RWPE1 (cell line): Measurements from ENCODE around the gene PCDH9.

Experiments used
- CTCF ChIA-PET: fragments of 350-600 bp; sonication (Branson Sonifier 250); formaldehyde crosslinking; extraction: SDS; loops from one replicate; lab custom pipeline; 2021; lab: Yijun Ruan, JAX
- POLR2A ChIA-PET: fragments of 400-600 bp; formaldehyde crosslinking; extraction: SDS; loops from one replicate; lab custom pipeline; 2020; ENCODE audit warnings: antibody characterized with exemption; ENCODE audit not compliant: low non-redundant PET; lab: Yijun Ruan, JAX
- DNase-seq: peaks from one replicate; pipeline ENCODE4 v3.0.0; 2012; ENCODE audit warnings: low spot score
- H3K27ac ChIP-seq: fragments of 450-650 bp; 2 replicates; pipeline ENCODE4 v1.5.1; 2017
- TF ChIP-seq, protein P1 (sequence below): fragments of 450-650 bp; conservative IDR thresholded peaks from 2 replicates; pipeline ENCODE4 v1.5.1; 2017; ENCODE audit warnings: low read depth, mild to moderate bottlenecking

Gene PCDH9

DNA sequence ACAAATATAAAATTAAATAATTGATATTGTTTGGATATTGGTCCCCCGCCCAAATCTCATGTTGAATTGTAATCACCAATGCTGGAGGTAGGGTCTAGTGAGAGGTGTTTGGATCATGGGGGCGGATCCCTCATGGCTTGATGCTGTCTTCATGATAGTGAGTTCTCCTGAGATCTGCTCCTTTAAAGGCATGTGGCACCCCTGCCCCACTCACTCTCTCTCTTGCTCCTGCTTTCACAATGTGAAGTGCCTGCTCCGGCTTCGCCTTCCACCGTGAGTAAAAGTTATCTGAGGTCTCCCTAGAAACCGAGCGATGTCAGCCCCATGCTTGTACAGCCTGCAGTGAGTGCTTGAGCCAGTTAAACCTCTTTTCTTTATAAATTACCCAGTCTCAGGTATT lies 248.2 kb downstream of the PCDH9 start:
- CTCF ChIA-PET: no interaction called here

DNA sequence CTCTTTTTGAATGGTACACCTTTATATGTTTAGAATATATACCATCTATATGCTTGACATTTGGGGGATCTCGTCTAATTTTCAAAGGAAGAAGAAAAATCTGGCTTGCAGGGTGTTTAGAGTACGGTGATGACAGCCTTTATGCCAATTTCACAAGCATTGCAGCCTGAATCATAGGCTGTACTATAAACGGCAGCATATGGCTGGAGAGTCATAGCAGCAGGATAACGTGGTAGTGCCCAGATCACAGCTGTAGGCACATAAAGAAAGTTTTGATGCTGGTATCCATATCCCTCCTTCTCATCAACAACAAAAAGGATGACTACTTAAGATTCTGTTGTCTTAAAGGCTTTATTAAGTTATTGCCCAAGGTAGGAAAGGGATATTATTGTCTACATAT lies 253.0 kb downstream of the PCDH9 start:
- H3K27ac ChIP-seq: no peak overlapping the region
- TF ChIP-seq, protein P1, sequence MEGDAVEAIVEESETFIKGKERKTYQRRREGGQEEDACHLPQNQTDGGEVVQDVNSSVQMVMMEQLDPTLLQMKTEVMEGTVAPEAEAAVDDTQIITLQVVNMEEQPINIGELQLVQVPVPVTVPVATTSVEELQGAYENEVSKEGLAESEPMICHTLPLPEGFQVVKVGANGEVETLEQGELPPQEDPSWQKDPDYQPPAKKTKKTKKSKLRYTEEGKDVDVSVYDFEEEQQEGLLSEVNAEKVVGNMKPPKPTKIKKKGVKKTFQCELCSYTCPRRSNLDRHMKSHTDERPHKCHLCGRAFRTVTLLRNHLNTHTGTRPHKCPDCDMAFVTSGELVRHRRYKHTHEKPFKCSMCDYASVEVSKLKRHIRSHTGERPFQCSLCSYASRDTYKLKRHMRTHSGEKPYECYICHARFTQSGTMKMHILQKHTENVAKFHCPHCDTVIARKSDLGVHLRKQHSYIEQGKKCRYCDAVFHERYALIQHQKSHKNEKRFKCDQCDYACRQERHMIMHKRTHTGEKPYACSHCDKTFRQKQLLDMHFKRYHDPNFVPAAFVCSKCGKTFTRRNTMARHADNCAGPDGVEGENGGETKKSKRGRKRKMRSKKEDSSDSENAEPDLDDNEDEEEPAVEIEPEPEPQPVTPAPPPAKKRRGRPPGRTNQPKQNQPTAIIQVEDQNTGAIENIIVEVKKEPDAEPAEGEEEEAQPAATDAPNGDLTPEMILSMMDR: no peak
- no peak for DNase-seq
- ChIA-PET POLR2A (no interaction called here), CTCF (no interaction called here)

More for the DNA sequence above, 248.2 kb downstream of the PCDH9 start:
- TF ChIP-seq, protein P1: no peak
- no peak overlapping the region for H3K27ac ChIP-seq
- DNase-seq: no peak
- POLR2A ChIA-PET: no interaction called here

DNA sequence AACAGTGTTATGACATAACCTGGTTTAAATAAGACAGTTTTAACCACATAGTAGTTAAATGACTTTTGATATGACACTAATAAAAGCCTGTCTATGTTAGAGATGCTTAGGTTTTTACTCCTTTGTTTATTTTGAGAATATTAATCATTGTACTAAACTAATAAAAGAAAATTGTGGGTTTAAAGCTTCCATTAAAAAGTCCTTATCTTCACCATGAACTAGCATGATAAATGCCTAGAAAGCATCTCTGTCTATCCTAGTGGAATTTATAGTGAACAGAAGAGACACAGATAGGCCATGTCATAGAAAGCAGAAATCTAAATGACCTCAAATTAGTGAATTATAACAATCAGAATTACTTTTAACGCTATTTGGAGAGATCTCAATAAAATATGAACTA lies 255.2 kb downstream of the PCDH9 start:
- CTCF ChIA-PET: no interaction called here
- POLR2A ChIA-PET: no interaction called here
- TF ChIP-seq, protein P1: no peak

DNA sequence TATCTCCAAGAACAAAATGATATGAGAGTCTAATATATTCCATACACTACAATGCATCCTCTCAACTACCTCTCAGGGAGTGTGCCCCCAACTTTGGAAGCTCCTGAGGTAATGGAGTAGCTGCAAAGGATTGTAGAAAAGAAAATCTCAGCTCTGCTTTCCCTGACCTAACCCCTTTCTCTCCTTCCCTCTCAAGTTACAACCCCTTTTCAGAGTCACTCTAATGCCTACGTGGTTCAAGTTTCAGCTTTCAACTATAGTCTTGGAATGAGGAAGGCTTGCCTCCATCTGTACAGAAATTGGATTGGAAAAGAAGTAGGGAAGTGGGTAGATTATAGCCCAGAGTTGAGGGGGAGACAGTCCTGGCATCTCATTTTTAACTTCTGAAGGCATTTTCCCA lies 256.0 kb downstream of the PCDH9 start:
- no peak for DNase-seq
- TF ChIP-seq, protein P1: no peak
- CTCF ChIA-PET: no interaction called here
- POLR2A ChIA-PET: no interaction called here
- H3K27ac ChIP-seq: no peak overlapping the region

More for the DNA sequence above, 255.2 kb downstream of the PCDH9 start:
- no peak overlapping the region for H3K27ac ChIP-seq
- DNase-seq: no peak

DNA sequence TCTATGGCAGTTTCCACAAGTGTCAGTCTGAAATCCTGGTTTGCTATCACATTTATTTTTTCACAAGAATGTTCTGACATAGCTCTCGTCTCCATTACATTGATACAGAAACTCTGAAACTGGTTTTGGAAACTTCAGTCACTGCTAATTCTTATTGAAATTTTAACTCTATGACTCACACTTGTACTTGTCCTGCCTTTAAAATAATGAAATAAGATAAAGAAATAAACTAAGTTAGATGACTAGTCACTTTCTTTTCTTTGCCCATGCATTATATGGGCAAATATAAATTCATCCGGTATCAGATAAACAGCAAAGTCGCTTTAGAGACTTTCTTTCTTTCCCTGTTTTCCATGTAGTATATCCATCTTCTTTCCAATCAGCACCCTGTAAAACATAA lies 257.5 kb downstream of the PCDH9 start:
- no peak for DNase-seq
- ChIA-PET POLR2A (no interaction called here), CTCF (interaction anchor here (1.1 kb wide), 1 partner anchor 251 kb away, joined by 3 read pairs; no protein-coding TSS in a partner anchor)
- H3K27ac ChIP-seq: no peak overlapping the region
- TF ChIP-seq, protein P1: no peak

DNA sequence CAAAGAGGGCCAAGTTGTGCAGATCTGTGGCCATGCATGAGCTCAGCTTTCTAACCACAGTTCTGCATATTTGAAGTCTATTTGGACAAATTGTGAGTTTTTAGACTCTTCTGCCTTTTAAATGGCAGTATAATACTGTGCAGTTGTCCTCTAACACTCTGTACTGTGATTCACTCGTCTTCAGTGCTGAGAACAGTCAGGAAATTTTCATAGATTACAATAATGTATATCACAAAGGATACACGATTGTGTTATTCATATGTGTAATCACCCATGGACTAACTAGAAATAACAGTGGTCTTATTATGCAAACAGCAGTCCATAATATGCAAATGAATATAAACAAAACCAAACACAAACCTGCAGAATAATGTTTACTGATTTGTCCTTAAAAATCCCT lies 259.1 kb downstream of the PCDH9 start:
- no peak overlapping the region for H3K27ac ChIP-seq
- ChIA-PET CTCF (no interaction called here), POLR2A (no interaction called here)
- TF ChIP-seq, protein P1: no peak
- no peak for DNase-seq

DNA sequence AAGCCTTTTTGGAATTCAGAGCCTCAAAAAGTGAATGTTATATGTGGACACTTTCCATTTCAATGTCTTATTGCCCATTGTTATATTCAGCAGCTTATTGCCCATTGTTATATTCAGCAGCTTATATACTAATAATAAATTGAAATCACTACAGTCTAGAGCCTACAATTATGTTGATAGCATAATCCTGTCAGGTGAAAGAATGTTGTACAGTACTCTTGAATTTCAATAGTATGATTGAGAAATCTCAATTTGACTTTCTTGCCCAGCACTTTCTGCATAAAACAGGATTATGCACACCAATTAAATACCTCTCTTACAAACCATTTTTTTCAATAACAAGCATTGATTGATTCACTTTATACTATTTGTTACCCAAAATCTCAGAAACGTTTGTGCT lies 260.8 kb downstream of the PCDH9 start:
- TF ChIP-seq, protein P1: no peak
- ChIA-PET POLR2A (no interaction called here), CTCF (no interaction called here)
- DNase-seq: no peak
- H3K27ac ChIP-seq: no peak overlapping the region
